Measurements from ENCODE around the gene S100A3. TPM values are rescaled to one million over a fixed set of nuclear protein-coding genes. Genes with fewer than 3 reads are reported as not detected.

Gene S100A3
- total RNA-seq, 1 donor from 2014 or later = 0.46 TPM

DNA sequence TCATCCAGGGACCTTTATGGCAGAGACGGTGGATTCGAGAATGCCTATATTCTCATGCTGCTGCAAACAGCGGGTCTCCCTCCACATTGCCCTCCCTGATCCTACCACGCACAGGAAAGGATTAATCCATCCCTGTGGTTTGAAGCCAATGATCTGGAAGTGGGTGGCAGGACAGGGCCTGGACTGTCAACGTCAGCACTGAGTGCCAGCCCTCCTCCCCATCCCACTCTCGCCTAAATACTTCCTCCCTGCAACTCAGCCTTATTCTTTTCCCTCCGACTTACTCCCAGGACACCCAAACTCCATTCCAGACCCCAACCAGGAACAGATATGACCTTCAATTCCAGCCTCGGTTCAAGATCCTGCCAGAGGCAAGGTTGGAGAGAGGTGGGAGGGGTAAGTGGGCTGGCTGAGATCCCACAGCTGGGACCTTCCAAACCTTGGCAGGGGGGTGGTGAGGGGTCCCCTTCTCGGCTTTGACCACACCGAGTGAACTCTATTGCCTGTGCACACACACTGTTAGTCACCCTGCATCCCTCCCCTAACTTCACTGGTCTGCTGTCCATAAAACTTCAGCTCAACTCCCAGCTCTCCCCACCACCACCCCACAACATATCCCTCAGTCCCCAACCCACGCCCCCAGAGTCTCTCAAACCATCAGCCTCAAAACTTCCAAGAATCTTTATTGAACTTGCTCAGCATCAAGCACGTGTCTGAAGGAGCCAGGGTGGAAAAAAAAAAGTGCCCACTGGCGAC, 5.9 kb downstream of the S100A3 start:
- no peak for DNase-seq (ENCODE audit: low spot score, unreplicated experiment)
- TF ChIP-seq, protein P1, sequence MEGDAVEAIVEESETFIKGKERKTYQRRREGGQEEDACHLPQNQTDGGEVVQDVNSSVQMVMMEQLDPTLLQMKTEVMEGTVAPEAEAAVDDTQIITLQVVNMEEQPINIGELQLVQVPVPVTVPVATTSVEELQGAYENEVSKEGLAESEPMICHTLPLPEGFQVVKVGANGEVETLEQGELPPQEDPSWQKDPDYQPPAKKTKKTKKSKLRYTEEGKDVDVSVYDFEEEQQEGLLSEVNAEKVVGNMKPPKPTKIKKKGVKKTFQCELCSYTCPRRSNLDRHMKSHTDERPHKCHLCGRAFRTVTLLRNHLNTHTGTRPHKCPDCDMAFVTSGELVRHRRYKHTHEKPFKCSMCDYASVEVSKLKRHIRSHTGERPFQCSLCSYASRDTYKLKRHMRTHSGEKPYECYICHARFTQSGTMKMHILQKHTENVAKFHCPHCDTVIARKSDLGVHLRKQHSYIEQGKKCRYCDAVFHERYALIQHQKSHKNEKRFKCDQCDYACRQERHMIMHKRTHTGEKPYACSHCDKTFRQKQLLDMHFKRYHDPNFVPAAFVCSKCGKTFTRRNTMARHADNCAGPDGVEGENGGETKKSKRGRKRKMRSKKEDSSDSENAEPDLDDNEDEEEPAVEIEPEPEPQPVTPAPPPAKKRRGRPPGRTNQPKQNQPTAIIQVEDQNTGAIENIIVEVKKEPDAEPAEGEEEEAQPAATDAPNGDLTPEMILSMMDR (IDR thresholded peaks at IDR 0.05; ENCODE audit: unreplicated experiment) = no peak
- Mint-ChIP-seq H3K4me3 (ENCODE audit: low read depth) (no peak overlapping the region), H3K9me3 (ENCODE audit: low read depth) (no peaks in the 10 kb centered on the region), H3K4me1 (ENCODE audit: low read depth) (peaks cover 26% of the 10 kb centered on the region), H3K27ac (no peak overlapping the region), H3K27me3 (no peaks in the 10 kb centered on the region), H3K36me3 (ENCODE audit: insufficient read depth) (no peaks in the 10 kb centered on the region)

DNA sequence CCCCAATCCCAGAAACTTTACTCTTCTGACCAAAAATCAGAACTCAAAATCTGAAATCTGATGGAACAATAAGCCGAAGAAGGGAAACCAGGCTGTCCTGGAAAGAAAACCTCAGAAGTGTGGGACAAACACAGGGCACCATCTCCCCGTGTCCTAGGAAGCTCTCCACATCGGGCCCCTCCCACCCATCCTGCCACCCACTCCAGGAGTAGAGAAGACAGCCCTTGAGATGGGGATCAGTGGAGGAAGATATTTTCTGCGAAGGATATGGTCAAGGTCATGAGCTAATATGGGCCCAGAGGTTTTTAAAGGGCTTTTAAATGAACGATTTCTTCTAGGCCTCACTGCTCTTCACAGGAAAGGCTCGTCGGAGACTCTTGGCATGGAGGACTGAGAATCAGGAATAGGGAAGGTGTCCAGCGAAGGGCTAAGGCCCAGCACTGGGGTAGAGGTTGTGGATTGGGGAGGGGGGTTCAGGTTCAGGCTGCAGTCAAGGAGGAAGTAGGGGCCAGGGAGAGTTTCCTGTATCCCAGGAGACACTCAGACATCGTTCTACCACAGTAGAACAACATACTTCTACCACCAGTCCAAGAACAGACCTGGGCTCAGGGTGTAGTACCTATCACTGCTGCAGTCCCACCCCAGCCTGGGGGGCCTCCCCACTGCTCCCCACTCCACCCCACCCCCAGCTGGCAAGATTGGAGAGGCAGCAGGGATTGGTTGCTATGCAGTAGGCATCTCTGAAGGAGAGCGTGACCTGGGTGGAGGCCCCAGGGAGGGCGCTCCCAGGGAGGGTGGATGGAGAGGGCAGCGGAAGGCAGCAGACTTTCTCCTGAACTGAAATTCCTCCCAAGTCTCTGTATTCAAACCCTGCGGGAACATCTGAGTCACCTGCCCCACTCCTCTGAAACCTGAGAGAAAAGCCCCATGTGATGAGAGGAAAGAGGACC, 7.1 kb downstream of the S100A3 start:
- Mint-ChIP-seq H3K27me3 (no peaks in the 10 kb centered on the region), H3K4me3 (ENCODE audit: low read depth) (no peak overlapping the region), H3K4me1 (ENCODE audit: low read depth) (peaks cover 28% of the 10 kb centered on the region), H3K36me3 (ENCODE audit: insufficient read depth) (no peaks in the 10 kb centered on the region), H3K27ac (no peak overlapping the region), H3K9me3 (ENCODE audit: low read depth) (no peaks in the 10 kb centered on the region)
- TF ChIP-seq, protein P1 (IDR thresholded peaks at IDR 0.05; ENCODE audit: unreplicated experiment) = no peak
- no peak for DNase-seq (ENCODE audit: low spot score, unreplicated experiment)

DNA sequence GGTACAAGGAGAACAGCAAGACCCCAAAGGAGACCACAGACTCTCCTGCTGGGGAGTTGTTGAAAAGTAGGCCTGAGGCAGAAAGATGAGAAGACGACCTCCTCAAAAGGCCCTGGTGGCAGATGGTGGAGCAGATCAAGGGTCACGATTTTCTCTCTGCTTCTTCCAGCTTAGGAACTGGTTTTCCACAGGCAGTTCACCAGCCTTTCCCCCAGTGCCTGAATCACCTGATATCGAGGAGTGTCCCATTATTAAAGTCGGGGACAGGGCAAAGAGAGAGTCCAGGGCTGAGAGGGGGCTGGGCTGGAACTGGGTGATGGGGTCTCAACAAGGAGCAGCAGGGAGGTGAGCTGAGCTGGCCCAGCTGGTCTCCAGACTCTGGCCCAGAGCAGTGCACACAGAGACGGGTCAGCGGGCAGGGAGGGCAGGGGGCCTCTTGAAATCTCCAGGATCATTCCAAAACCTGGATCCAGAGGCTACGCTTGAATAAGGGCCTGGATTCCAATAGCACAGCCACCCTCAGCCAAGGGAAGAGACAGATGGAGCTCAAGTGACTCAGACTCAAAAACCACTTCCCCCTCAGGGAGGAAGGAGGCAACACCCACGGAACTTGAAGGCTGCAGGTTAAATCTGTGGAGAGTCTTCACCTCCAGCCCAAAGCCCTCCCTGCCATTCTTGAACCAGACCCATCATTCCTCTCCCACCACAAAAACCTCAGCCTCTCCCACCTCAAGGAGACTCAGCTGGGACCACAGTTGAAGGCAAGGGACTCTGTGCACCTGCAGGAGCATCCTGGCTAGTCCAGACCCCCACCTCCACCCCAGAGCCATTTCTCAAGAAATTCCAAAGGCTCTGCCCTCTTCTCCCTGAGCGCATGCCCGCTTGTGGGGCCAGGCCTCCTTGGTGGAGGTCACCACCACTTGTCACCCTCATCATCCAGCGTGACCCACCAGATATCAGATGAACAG, 8.4 kb downstream of the S100A3 start, which contains the start of gene S100A5:
Gene S100A5, minus strand, starts transcription at position 541 of the 968 bp plus-strand sequence. CDS start 743 bp downstream, outside the sequence.
- H3K4me1 Mint-ChIP-seq (ENCODE audit: low read depth) = peaks cover 23% of the 10 kb centered on the region
- H3K4me3 Mint-ChIP-seq (ENCODE audit: low read depth) = no peak within 1 kb of the TSS
- H3K27ac Mint-ChIP-seq = no peak within 1 kb of the TSS
- no peaks in the 10 kb centered on the region for H3K9me3 Mint-ChIP-seq (ENCODE audit: low read depth)
- TF ChIP-seq, protein P1 (IDR thresholded peaks at IDR 0.05; ENCODE audit: unreplicated experiment) = no peak
- DNase-seq (ENCODE audit: low spot score, unreplicated experiment) = no peak
- no peaks in the 10 kb centered on the region for H3K36me3 Mint-ChIP-seq (ENCODE audit: insufficient read depth)
- H3K27me3 Mint-ChIP-seq = no peaks in the 10 kb centered on the region

DNA sequence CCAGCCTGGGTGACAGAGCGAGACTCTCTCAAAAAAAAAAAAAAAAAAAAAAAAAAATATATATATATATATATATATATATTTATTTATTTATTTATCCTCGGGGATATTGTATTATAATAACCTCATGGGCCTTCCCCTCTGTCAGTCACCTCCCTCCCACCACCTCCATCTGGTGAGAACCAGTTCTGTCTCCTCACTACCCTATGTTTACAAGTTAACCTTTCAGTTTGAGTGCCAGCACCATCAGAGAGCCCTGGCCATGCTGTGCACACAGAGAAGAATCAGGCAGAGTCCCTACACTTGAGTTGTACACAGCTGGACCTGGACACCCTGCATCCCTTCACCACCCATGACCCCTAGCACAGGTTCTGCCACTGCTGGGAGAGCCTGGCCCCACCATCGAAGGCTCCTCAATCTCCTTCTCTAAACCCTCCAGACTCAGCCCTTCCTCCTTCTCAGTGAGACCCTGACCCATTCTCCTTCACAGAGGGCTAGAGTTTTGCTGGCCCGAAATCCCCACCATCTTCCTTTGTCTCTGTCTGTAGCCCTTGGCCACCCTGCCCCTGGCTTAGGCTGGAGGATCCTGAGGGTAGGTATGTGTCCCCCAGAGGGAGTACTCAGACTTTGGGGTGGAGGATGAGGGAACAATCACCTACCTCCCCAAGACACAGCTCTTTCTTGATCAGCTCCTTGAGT, 9.5 kb downstream of the S100A3 start:
- H3K27ac Mint-ChIP-seq = no peak overlapping the region
- H3K9me3 Mint-ChIP-seq (ENCODE audit: low read depth) = no peaks in the 10 kb centered on the region
- TF ChIP-seq, protein P1 (IDR thresholded peaks at IDR 0.05; ENCODE audit: unreplicated experiment) = no peak
- no peak for DNase-seq (ENCODE audit: low spot score, unreplicated experiment)
- H3K4me1 Mint-ChIP-seq (ENCODE audit: low read depth) = peaks cover 12% of the 10 kb centered on the region
- H3K36me3 Mint-ChIP-seq (ENCODE audit: insufficient read depth) = no peaks in the 10 kb centered on the region
- no peak overlapping the region for H3K4me3 Mint-ChIP-seq (ENCODE audit: low read depth)
- H3K27me3 Mint-ChIP-seq = no peaks in the 10 kb centered on the region

Data from progenitor cell of endocrine pancreas (in vitro differentiated cells).